H1 (cell line): Measurements from ENCODE around the gene POLG. TPM values are rescaled to one million over a fixed set of nuclear protein-coding genes. Genes with fewer than 3 reads are reported as not detected.

ENCODE experiments used
- CTCF ChIA-PET: fragments of 300-600 bp; sonication (Branson Sonifier 250); formaldehyde crosslinking; loops from one replicate; lab custom pipeline; 2021; ENCODE audit not compliant: partially characterized antibody; lab: Charles Lee
- POLR2A ChIA-PET: fragments of 300-600 bp; sonication (Branson Sonifier 250); formaldehyde crosslinking; loops from one replicate; lab custom pipeline; 2021; ENCODE audit warnings: inconsistent platforms; ENCODE audit not compliant: partially characterized antibody; lab: Charles Lee
- DNase-seq, 2 experiments: peaks; one replicate each; pipeline versions ENCODE4 v3.0.0 to v3.0.0-alpha.2; 2010 to 2022; ENCODE audit warnings: low spot score in 2 of 2, low read depth in 1 of 2, mixed read lengths in 1 of 2
- FAIRE-seq: peaks from 2 replicates; lab custom pipeline; 2011; peaks lifted over from hg19 to GRCh38; lab: Jason Lieb, UNC
- H2AFZ ChIP-seq: 2 replicates; pipeline ENCODE4 v1.8.1; 2012; ENCODE audit warnings: low read length, inconsistent platforms
- H2AK5ac ChIP-seq: 2 replicates; pipeline ENCODE4 v1.6.1; 2013; ENCODE audit warnings: low read depth, low read length
- H2BK120ac ChIP-seq: replicated peaks from 2 replicates; pipeline ENCODE3; 2013; ENCODE audit warnings: low read depth, low read length, inconsistent platforms
- H2BK12ac ChIP-seq: 2 replicates; pipeline ENCODE4 v1.6.1; 2013; ENCODE audit warnings: low read depth, low read length
- H2BK15ac ChIP-seq: 2 replicates; pipeline ENCODE4 v1.6.1; 2013; ENCODE audit warnings: low read length
- H2BK20ac ChIP-seq: 2 replicates; pipeline ENCODE4 v1.6.1; 2013; ENCODE audit warnings: low read length
- H2BK5ac ChIP-seq: 2 replicates; pipeline ENCODE4 v1.6.1; 2013; ENCODE audit warnings: low read depth, low read length
- H3K14ac ChIP-seq: 2 replicates; pipeline ENCODE4 v1.6.1; 2013; ENCODE audit warnings: inconsistent platforms; ENCODE audit not compliant: insufficient read length
- H3K18ac ChIP-seq: 2 replicates; pipeline ENCODE4 v1.6.1; 2013; ENCODE audit warnings: low read length; ENCODE audit errors: extremely low read depth
- H3K23ac ChIP-seq: 2 replicates; pipeline ENCODE4 v1.6.1; 2013; ENCODE audit warnings: inconsistent platforms; ENCODE audit not compliant: insufficient read length
- H3K23me2 ChIP-seq: 2 replicates; pipeline ENCODE4 v1.6.1; 2013; ENCODE audit warnings: low read depth, low read length
- H3K27ac ChIP-seq: 2 replicates; pipeline ENCODE4 v1.6.1; 2011; ENCODE audit warnings: low read depth, low read length, inconsistent platforms
- H3K27me3 ChIP-seq, 4 experiments: replicated peaks in 1 of 4; 1 replicate in 1 of 4; 2 replicates in 3 of 4; pipeline versions ENCODE4 v1.6.1 to v1.8.1; 2011 to 2013; ENCODE audit warnings: low read length in 3 of 4, mild to moderate bottlenecking in 3 of 4, inconsistent platforms in 2 of 4, mixed read lengths in 2 of 4, moderate library complexity in 1 of 4; ENCODE audit not compliant: control insufficient read depth in 3 of 4, insufficient read depth in 3 of 4; ENCODE audit errors: extremely low read depth in 1 of 4
- H3K36me3 ChIP-seq, 4 experiments: 2 replicates each; pipeline versions ENCODE4 v1.6.1 to v1.8.1; 2011 to 2013; ENCODE audit warnings: mild to moderate bottlenecking in 4 of 4, low read length in 3 of 4, moderate library complexity in 2 of 4, control low read depth in 1 of 4, inconsistent platforms in 1 of 4; ENCODE audit not compliant: insufficient read depth in 4 of 4, control insufficient read depth in 2 of 4
- H3K4ac ChIP-seq: replicated peaks from 2 replicates; pipeline ENCODE3; 2013; ENCODE audit warnings: low read length, low read depth, mixed read lengths, inconsistent platforms; ENCODE audit not compliant: insufficient read length
- H3K4me1 ChIP-seq, 4 experiments: replicated peaks in 1 of 4; 1 replicate in 1 of 4; 2 replicates in 3 of 4; pipeline versions ENCODE4 v1.6.1 to v1.8.1; 2011 to 2013; ENCODE audit warnings: low read length in 3 of 4, inconsistent platforms in 2 of 4, mixed read lengths in 1 of 4; ENCODE audit not compliant: insufficient read depth in 4 of 4, control insufficient read depth in 3 of 4
- H3K4me2 ChIP-seq, 2 experiments: 2 replicates each; pipeline versions ENCODE4 v1.6.1 to v1.8.1; 2011 to 2013; ENCODE audit warnings: low read depth in 2 of 2, low read length in 2 of 2, control low read depth in 1 of 2, inconsistent platforms in 1 of 2, mild to moderate bottlenecking in 1 of 2; ENCODE audit not compliant: insufficient read depth in 1 of 2
- H3K4me3 ChIP-seq, 4 experiments: fragments of 200-600, 300-600 bp in 1 of 4; sonication (generic), shearing (Covaris generic), sonication (Bioruptor Twin) in 1 of 4; 2 replicates each; pipeline versions ENCODE4 v1.5.1 to v1.8.1; 2011 to 2016; ENCODE audit warnings: low read length in 4 of 4, low read depth in 3 of 4, control low read depth in 2 of 4, inconsistent platforms in 2 of 4, mild to moderate bottlenecking in 2 of 4, mixed read lengths in 1 of 4, moderate library complexity in 1 of 4; ENCODE audit not compliant: insufficient read depth in 2 of 4; ENCODE audit errors: extremely low read depth in 1 of 4
- H3K56ac ChIP-seq: replicated peaks from 2 replicates; pipeline ENCODE3; 2013; ENCODE audit warnings: low read depth, mild to moderate bottlenecking, mixed read lengths, low read length, inconsistent platforms; ENCODE audit not compliant: insufficient read length
- H3K79me1 ChIP-seq: 2 replicates; pipeline ENCODE4 v1.6.1; 2013; ENCODE audit warnings: low read depth, low read length, control low read depth
- H3K79me2 ChIP-seq, 2 experiments: 2 replicates each; pipeline versions ENCODE4 v1.6.1 to v1.8.1; 2012 to 2013; ENCODE audit warnings: low read length in 2 of 2, mild to moderate bottlenecking in 2 of 2, inconsistent platforms in 1 of 2; ENCODE audit not compliant: insufficient read depth in 2 of 2, control insufficient read depth in 1 of 2
- H3K9ac ChIP-seq, 4 experiments: replicated peaks in 1 of 4; 1 replicate in 1 of 4; 2 replicates in 3 of 4; pipeline versions ENCODE4 v1.6.1 to v1.8.1; 2011 to 2013; ENCODE audit warnings: low read depth in 3 of 4, low read length in 3 of 4, control low read depth in 2 of 4, mild to moderate bottlenecking in 2 of 4, moderate library complexity in 2 of 4, inconsistent platforms in 1 of 4; ENCODE audit errors: extremely low read depth in 1 of 4
- H3K9me3 ChIP-seq, 2 experiments: 2 replicates each; pipeline versions ENCODE4 v1.6.1 to v1.8.1; 2012 to 2013; ENCODE audit warnings: mild to moderate bottlenecking in 2 of 2, moderate library complexity in 2 of 2, control low read depth in 1 of 2, inconsistent platforms in 1 of 2, low read depth in 1 of 2, low read length in 1 of 2, mixed read lengths in 1 of 2; ENCODE audit not compliant: insufficient read depth in 2 of 2
- H4K20me1 ChIP-seq, 2 experiments: replicated peaks in 1 of 2; 2 replicates each; pipeline versions ENCODE3 to v1.8.1; 2011 to 2013; ENCODE audit warnings: inconsistent platforms in 2 of 2, low read length in 2 of 2, mild to moderate bottlenecking in 1 of 2; ENCODE audit not compliant: insufficient read depth in 2 of 2, control insufficient read depth in 1 of 2
- H4K5ac ChIP-seq: 2 replicates; pipeline ENCODE4 v1.6.1; 2013; ENCODE audit warnings: low read length, low read depth, mixed read lengths, inconsistent platforms; ENCODE audit not compliant: insufficient read length
- H4K8ac ChIP-seq: 2 replicates; pipeline ENCODE4 v1.8.0; 2013; ENCODE audit warnings: mild to moderate bottlenecking, moderate library complexity, low read length, inconsistent platforms; ENCODE audit not compliant: insufficient read depth; ENCODE audit errors: extremely low read depth
- H4K91ac ChIP-seq: replicated peaks from 2 replicates; pipeline ENCODE3; 2013; ENCODE audit warnings: low read length, mixed read lengths, inconsistent platforms; ENCODE audit not compliant: insufficient read length
- EP300 ChIP-seq, 2 experiments: IDR thresholded peaks; 1 replicate in 1 of 2; 2 replicates in 1 of 2; pipeline ENCODE4 v1.6.1; 2011 to 2012; ENCODE audit warnings: low read depth in 2 of 2, low read length in 2 of 2, mild to moderate bottlenecking in 2 of 2, borderline replicate concordance in 1 of 2, inconsistent platforms in 1 of 2, moderate library complexity in 1 of 2
- RAD21 ChIP-seq, 2 experiments: IDR thresholded peaks in 1 of 2; conservative IDR thresholded peaks in 1 of 2; 2 replicates each; pipeline ENCODE4 v1.6.1; 2011; ENCODE audit warnings: low read depth in 2 of 2, low read length in 2 of 2, improper control_type of control experiment in 1 of 2, inconsistent platforms in 1 of 2, mild to moderate bottlenecking in 1 of 2, moderate library complexity in 1 of 2
- WGBS, 2 experiments: shearing (Covaris generic) in 1 of 2; methylation state at CpG; one replicate each; pipeline versions ENCODE4 v1.1.6 to v1.1.7; 2013 to 2015; ENCODE audit warnings: low lambda C conversion rate in 2 of 2, mixed read lengths in 2 of 2, inconsistent platforms in 1 of 2, low coverage in 1 of 2, missing lambda C conversion rate in 1 of 2; ENCODE audit not compliant: insufficient replicate concordance in 2 of 2, insufficient coverage in 1 of 2, insufficient read length in 1 of 2; ENCODE audit errors: extremely low coverage in 1 of 2, missing lambda C conversion rate in 1 of 2; 5-methylcytosine and 5-hydroxymethylcytosine counted together
- polyA plus RNA-seq, 7 experiments: library from polyadenylated mRNA; depleted of rRNA in 3 of 7; stranded (reverse) in 5 of 7; unstranded in 2 of 7; fragments of >200 nt in 5 of 7; fragments of 200-250 nt in 2 of 7; gene quantifications; 1 replicate in 5 of 7; 2 replicates in 1 of 7; 4 replicates in 1 of 7; pipeline versions ENCODE4 v1.2.1 to v1.2.3, GENCODE V29; 2011 to 2013; ENCODE audit warnings: missing spikeins in 2 of 7, mixed read lengths in 2 of 7
- total RNA-seq: library from RNA; stranded (reverse); fragmentation: NEBNext Ultra II Directional; extraction: Animal tissue kit (Norgen Biotek cat#: 25700); gene quantifications from 2 replicates; pipeline ENCODE4 v1.2.1, GENCODE V29; 2021

Gene POLG
- total and polyA plus RNA-seq, 2 of the 8 experiments (the other 6 are each of a cell fraction or from before 2014, with no cell fraction given), result 14.8 to 52.3 TPM

GRCh38 chr15:89333011-89333860 lies 1.4 kb downstream of the POLG start:
- Histone ChIP-seq H2BK20ac (no peak overlapping the region), H3K36me3 (peaks cover 36 to 46% (median 42%) of the 10 kb centered on the region in 4 experiments)

More at GRCh38 chr15:89333011-89333860, 1.4 kb downstream of the POLG start:
- Histone ChIP-seq H2AFZ (no peak overlapping the region), H2AK5ac (no peak overlapping the region), H3K23me2 (peaks cover 9% of the 10 kb centered on the region), H3K79me2 (peaks cover 0 to 21% of the 10 kb centered on the region in 2 experiments; a peak in 2 of 4 replicates), H2BK120ac (no peak overlapping the region), H2BK5ac (no peak overlapping the region), H4K20me1 (peaks cover 6 to 24% of the 10 kb centered on the region in 2 experiments), H3K23ac (no peak overlapping the region), H3K4me2 (peak overlapping the region; percentile 67 to 95), H3K27me3 (no peaks in the 10 kb centered on the region; a peak in 1 of 7 replicates), H3K14ac (no peak overlapping the region), H4K8ac (no peak overlapping the region), H3K56ac (no peak overlapping the region), H3K9me3 (no peaks in the 10 kb centered on the region), H3K79me1 (peaks cover 8% of the 10 kb centered on the region), H3K4ac (no peak overlapping the region), H3K9ac (peak overlapping the region in 1 of 4 experiments; percentile 91; a peak in 1 of 7 replicates), H3K18ac (no peak overlapping the region), H2BK12ac (no peak overlapping the region), H4K5ac (no peak overlapping the region), H4K91ac (no peak overlapping the region), H3K27ac (no peak overlapping the region), H3K4me3 (peak overlapping the region; percentile 79 to 93 (median 86)), H2BK15ac (no peak overlapping the region), H3K4me1 (peaks cover 0 to 16% (median 3%) of the 10 kb centered on the region in 4 experiments; a peak in 4 of 7 replicates)
- TF ChIP-seq EP300 (IDR thresholded peaks at IDR 0.05; ENCODE audit: borderline replicate concordance in 1 of 2, low read depth in 2 of 2, low read length in 2 of 2) (no peak), RAD21 (IDR thresholded peaks at IDR 0.05 in 1 of 2, conservative IDR thresholded peaks at IDR 0.05 in 1 of 2; ENCODE audit: low read depth in 2 of 2, low read length in 2 of 2) (0 out of 4 replicates have a peak, but pooled peaks of 1 of the 2 experiments have one; percentile 18)
- ChIA-PET CTCF (interaction anchor here (0.7 to 6.3 kb wide), 22 partner anchors 9 to 156 kb away, joined by 3 to 54 read pairs (median 4); no protein-coding TSS in a partner anchor), POLR2A (interaction anchor here (0.9 to 20.0 kb wide), 4 partner anchors 13 to 245 kb away, joined by 3 to 250 read pairs (median 3); no protein-coding TSS in a partner anchor)
- FAIRE-seq, result no peak
- no peak for DNase-seq
- 89% methylated on average over 54 of the region's 57 CpGs; no CpG with 5 or more reads in 1 of the 2 experiments for WGBS, 2 experiments
